IMR-90 (cell line): ENCODE data around the gene RPS28. TPM values are rescaled to one million over a fixed set of nuclear protein-coding genes. Genes with fewer than 3 reads are reported as not detected.
A peak's percentile ranks its signal among the peaks of the same experiment; 100 is the strongest.

Experiments used
- ATAC-seq: fragments of 200-7000 bp; cut with Tn5 transposase; 2 replicates; pipeline ENCODE4 v1.9.1; 2020; ENCODE audit warnings: low read depth, mild to moderate bottlenecking, moderate library complexity
- BruUV-seq: library from RNA; stranded (reverse); fragments of 400-500 nt; replicated peaks from 2 replicates; lab custom pipeline; 2021; lab: Mats Ljungman, UMichigan
- CTCF ChIA-PET: fragments of 300-600 bp; formaldehyde crosslinking; extraction: SDS; loops from one replicate; lab custom pipeline; 2021; ENCODE audit warnings: antibody characterized with exemption; lab: Yijun Ruan, JAX
- POLR2A ChIA-PET: fragments of 300-600 bp; sonication (Branson Sonifier 250); formaldehyde crosslinking; loops from one replicate; lab custom pipeline; 2022; ENCODE audit warnings: antibody characterized with exemption; ENCODE audit not compliant: unreplicated experiment; lab: Charles Lee
- DNase-seq: peaks from one replicate; pipeline ENCODE4 v3.0.0; 2013
- H2AFZ ChIP-seq: replicated peaks from 2 replicates; pipeline ENCODE3; 2013; ENCODE audit warnings: low read length, mild to moderate bottlenecking; ENCODE audit not compliant: poor library complexity
- H2AK5ac ChIP-seq: 2 replicates; pipeline ENCODE4 v1.6.1; 2013; ENCODE audit warnings: low read depth, low read length, inconsistent platforms
- H2AK9ac ChIP-seq: replicated peaks from 2 replicates; pipeline ENCODE3; 2013; ENCODE audit warnings: mild to moderate bottlenecking, low read depth, low read length, moderate library complexity; ENCODE audit not compliant: poor library complexity
- H2BK120ac ChIP-seq: 2 replicates; pipeline ENCODE4 v1.6.1; 2013; ENCODE audit warnings: low read depth, low read length, inconsistent platforms
- H2BK15ac ChIP-seq: 3 replicates; pipeline ENCODE4 v1.6.1; 2013; ENCODE audit warnings: low read depth, low read length, inconsistent platforms
- H2BK20ac ChIP-seq: 2 replicates; pipeline ENCODE4 v1.6.1; 2013; ENCODE audit warnings: low read depth, mild to moderate bottlenecking, inconsistent platforms, low read length, moderate library complexity
- H2BK5ac ChIP-seq: 2 replicates; pipeline ENCODE4 v1.6.1; 2013; ENCODE audit warnings: mild to moderate bottlenecking, low read depth, low read length, inconsistent platforms; ENCODE audit not compliant: poor library complexity, severe bottlenecking
- H3K14ac ChIP-seq: replicated peaks from 2 replicates; pipeline ENCODE4 v1.6.1; 2013; ENCODE audit warnings: low read depth, low read length, inconsistent platforms
- H3K18ac ChIP-seq: 2 replicates; pipeline ENCODE4 v1.6.1; 2013; ENCODE audit warnings: low read depth, low read length, control low read depth
- H3K23ac ChIP-seq: 2 replicates; pipeline ENCODE4 v1.6.1; 2013; ENCODE audit warnings: low read depth, low read length, inconsistent platforms
- H3K27ac ChIP-seq: 2 replicates; pipeline ENCODE4 v1.5.1; 2013; ENCODE audit warnings: mild to moderate bottlenecking, control low read depth, low read length; ENCODE audit not compliant: insufficient read depth
- H3K27me3 ChIP-seq: 2 replicates; pipeline ENCODE4 v1.6.1; 2013; ENCODE audit warnings: low read length; ENCODE audit not compliant: control insufficient read depth, insufficient read depth
- H3K36me3 ChIP-seq: 2 replicates; pipeline ENCODE4 v1.6.1; 2013; ENCODE audit warnings: low read length, mixed read lengths; ENCODE audit not compliant: control insufficient read depth, insufficient read depth
- H3K4ac ChIP-seq: 2 replicates; pipeline ENCODE4 v1.6.1; 2013; ENCODE audit warnings: low read depth, low read length, inconsistent platforms
- H3K4me1 ChIP-seq: 2 replicates; pipeline ENCODE4 v1.6.1; 2013; ENCODE audit warnings: low read length, mixed read lengths; ENCODE audit not compliant: control insufficient read depth, insufficient read depth
- H3K4me2 ChIP-seq: 2 replicates; pipeline ENCODE4 v1.6.1; 2013; ENCODE audit warnings: low read depth, mild to moderate bottlenecking, control low read depth, low read length, moderate library complexity
- H3K4me3 ChIP-seq: 2 replicates; pipeline ENCODE4 v1.5.1; 2013; ENCODE audit warnings: low read depth, mild to moderate bottlenecking, control low read depth, low read length, moderate library complexity; ENCODE audit not compliant: insufficient read depth
- H3K56ac ChIP-seq: 2 replicates; pipeline ENCODE4 v1.6.1; 2013; ENCODE audit warnings: low read length, inconsistent platforms; ENCODE audit not compliant: insufficient read depth; ENCODE audit errors: extremely low read depth
- H3K79me1 ChIP-seq, 2 experiments: 2 replicates each; pipeline ENCODE4 v1.6.1; 2013; ENCODE audit warnings: low read length in 2 of 2, inconsistent platforms in 1 of 2, low read depth in 1 of 2
- H3K9ac ChIP-seq: 2 replicates; pipeline ENCODE4 v1.6.1; 2013; ENCODE audit warnings: low read depth, low read length, control low read depth
- H3K9me1 ChIP-seq: 2 replicates; pipeline ENCODE4 v1.6.1; 2013; ENCODE audit warnings: low read length, inconsistent platforms; ENCODE audit not compliant: insufficient read depth
- H3K9me3 ChIP-seq: 2 replicates; pipeline ENCODE4 v1.6.1; 2013; ENCODE audit warnings: low read length; ENCODE audit not compliant: control insufficient read depth, insufficient read depth
- H4K20me1 ChIP-seq: 2 replicates; pipeline ENCODE4 v1.6.1; 2013; ENCODE audit warnings: low read length, inconsistent platforms; ENCODE audit not compliant: insufficient read depth
- H4K5ac ChIP-seq: 2 replicates; pipeline ENCODE4 v1.6.1; 2013; ENCODE audit warnings: mild to moderate bottlenecking, low read depth, low read length, control low read depth
- H4K8ac ChIP-seq, 2 experiments: 2 replicates each; pipeline ENCODE4 v1.6.1; 2013; ENCODE audit warnings: low read depth in 2 of 2, low read length in 2 of 2, control low read depth in 1 of 2, inconsistent platforms in 1 of 2
- H4K91ac ChIP-seq: 2 replicates; pipeline ENCODE4 v1.6.1; 2013; ENCODE audit warnings: low read depth, low read length, inconsistent platforms; ENCODE audit not compliant: insufficient read depth
- BHLHE40 ChIP-seq: fragments of 150-350 bp; IDR thresholded peaks from 2 replicates; pipeline ENCODE4 v1.6.1; 2016; ENCODE audit warnings: mild to moderate bottlenecking, low read depth, low read length
- CEBPB ChIP-seq: IDR thresholded peaks from 2 replicates; pipeline ENCODE4 v1.6.1; 2012; ENCODE audit warnings: low read depth, low read length, improper control_type of control experiment
- FOS ChIP-seq: fragments of 150-350 bp; IDR thresholded peaks from 2 replicates; pipeline ENCODE4 v1.6.1; 2016; ENCODE audit warnings: low read depth, low read length
- MAFK ChIP-seq: IDR thresholded peaks from 2 replicates; pipeline ENCODE4 v1.6.1; 2012; ENCODE audit warnings: low read depth, low read length, improper control_type of control experiment
- MAZ ChIP-seq: IDR thresholded peaks from 2 replicates; pipeline ENCODE4 v1.6.1; 2012; ENCODE audit warnings: low read depth, mild to moderate bottlenecking, low read length, improper control_type of control experiment, moderate library complexity, borderline replicate concordance
- MXI1 ChIP-seq: IDR thresholded peaks from 2 replicates; pipeline ENCODE4 v1.6.1; 2012; ENCODE audit warnings: low read depth, mild to moderate bottlenecking, low read length, moderate library complexity, borderline replicate concordance
- NFE2L2 ChIP-seq: fragments of 150-350 bp; IDR thresholded peaks from 2 replicates; pipeline ENCODE4 v1.6.1; 2016; ENCODE audit warnings: low read depth, mild to moderate bottlenecking, low read length
- POLR2A ChIP-seq: IDR thresholded peaks from 2 replicates; pipeline ENCODE4 v1.6.1; 2012; ENCODE audit warnings: mild to moderate bottlenecking, low read depth, low read length
- RAD21 ChIP-seq: IDR thresholded peaks from 2 replicates; pipeline ENCODE4 v1.6.1; 2012; ENCODE audit warnings: low read length, improper control_type of control experiment
- RFX5 ChIP-seq: IDR thresholded peaks from 2 replicates; pipeline ENCODE4 v1.8.0; 2012; ENCODE audit warnings: low read depth, mild to moderate bottlenecking, low read length, moderate library complexity
- SMC3 ChIP-seq: fragments of 150-350 bp; IDR thresholded peaks from 2 replicates; pipeline ENCODE4 v1.6.1; 2016; ENCODE audit warnings: low read depth, mild to moderate bottlenecking, antibody characterized with exemption, low read length, moderate library complexity
- USF2 ChIP-seq: fragments of 150-350 bp; IDR thresholded peaks from 2 replicates; pipeline ENCODE4 v1.6.1; 2017; ENCODE audit warnings: mild to moderate bottlenecking, antibody characterized with exemption, low read length, low read depth
- WGBS, 2 experiments: methylation state at CpG; one replicate each; pipeline versions ENCODE4 v1.1.5 to v1.1.7; 2013; ENCODE audit warnings: missing lambda C conversion rate in 2 of 2; ENCODE audit not compliant: insufficient read length in 1 of 2; ENCODE audit errors: extremely low coverage in 2 of 2; 5-methylcytosine and 5-hydroxymethylcytosine counted together
- dilution Hi-C: fragments of 300-500 bp; cut with HindIII; formaldehyde crosslinking; loops from one replicate; pipeline ENCODE4 v1.14.3; 2018; ENCODE audit warnings: low sequenced_read_pairs; ENCODE audit not compliant: unreplicated experiment
- in situ Hi-C: fragments of 300-500 bp; cut with MboI; formaldehyde crosslinking; loops from 3 replicates; pipeline ENCODE4 v1.14.3; 2019; ENCODE audit warnings: low sequenced_read_pairs, inconsistent platforms, mixed read lengths
- intact Hi-C: fragments of 100-400 bp; cut with micrococcal nuclease; formaldehyde crosslinking; loops from 2 replicates; pipeline ENCODE4 v1.10.0; 2022
- polyA plus RNA-seq, 3 experiments: library from polyadenylated mRNA; depleted of rRNA; stranded (reverse); fragments of >200 nt; gene quantifications; 2 replicates each; pipeline ENCODE4 v1.2.3, GENCODE V29; 2012; ENCODE audit warnings: low replicate concordance in 1 of 3
- total RNA-seq: library from RNA; depleted of rRNA; stranded (reverse); fragments of >200 nt; gene quantifications from 2 replicates; pipeline ENCODE4 v1.2.3, GENCODE V29; 2012
- TF ChIP-seq, protein P1 (sequence below): conservative IDR thresholded peaks from 2 replicates; pipeline ENCODE4 v1.5.1; 2012; ENCODE audit warnings: mild to moderate bottlenecking, low read depth, low read length, improper control_type of control experiment
- TF ChIP-seq, protein P2 (sequence below): fragments of 150-350 bp; IDR thresholded peaks from 2 replicates; pipeline ENCODE4 v1.6.1; 2016; ENCODE audit warnings: low read depth, mild to moderate bottlenecking, low read length, moderate library complexity, borderline replicate concordance

The RPS28 gene
- total and polyA plus RNA-seq, 2 of the 4 experiments (the other 2 are of a cell fraction), result 143 to 643 TPM

DNA sequence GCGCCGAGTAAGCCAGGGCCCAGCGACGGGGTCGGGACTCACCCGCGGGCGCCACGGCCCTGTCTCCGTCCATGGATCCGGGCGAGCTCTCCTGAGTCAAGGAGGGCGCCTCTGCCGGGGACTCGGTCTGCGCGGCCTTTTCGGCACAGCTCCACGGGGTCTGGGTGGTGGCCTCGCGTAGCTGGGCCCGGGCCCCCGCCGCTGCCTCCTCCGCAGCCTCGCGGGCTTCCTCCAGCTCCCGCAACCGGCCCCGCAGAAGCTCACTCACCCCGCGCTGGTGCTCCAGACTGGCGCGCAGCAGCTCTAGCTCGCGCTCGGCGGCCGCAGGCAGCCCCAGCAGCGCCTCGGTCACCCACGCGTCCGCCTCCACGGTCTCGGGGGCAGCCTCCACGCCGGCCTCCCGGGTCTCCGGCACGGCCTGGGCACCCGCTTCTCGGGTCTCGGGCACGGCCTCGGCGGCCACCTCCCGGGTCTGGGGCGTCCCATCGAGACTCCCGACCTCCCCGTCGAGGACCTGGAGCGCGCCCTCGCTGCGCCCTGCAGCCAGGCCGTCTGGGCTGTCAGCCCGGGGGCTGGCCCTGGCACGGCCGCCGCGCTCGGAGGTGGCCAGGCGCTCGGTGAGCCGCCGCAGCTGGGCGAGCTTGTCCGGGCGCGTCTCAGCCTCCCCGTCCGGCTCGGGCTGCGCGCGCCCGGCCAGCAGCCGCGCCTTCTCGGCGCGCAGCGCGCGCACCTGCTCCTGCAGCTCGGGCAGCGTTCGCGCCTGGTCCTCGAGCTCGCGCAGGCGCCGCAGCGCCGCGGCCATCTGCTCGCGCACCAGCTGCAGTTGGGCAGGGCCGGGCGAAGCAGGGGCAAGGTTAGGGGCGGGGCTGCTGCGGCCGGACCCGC is 13.4 kb downstream of the RPS28 start:
- Histone ChIP-seq H4K20me1 (no peaks in the 10 kb centered on the region), H3K27ac (no peak overlapping the region), H2BK5ac (no peak overlapping the region), H3K4me3 (peak overlapping the region; percentile 40), H3K27me3 (peaks cover 48% of the 10 kb centered on the region), H3K14ac (no peak overlapping the region), H3K23ac (no peak overlapping the region), H2AFZ (peak overlapping the region; percentile 72), H3K36me3 (no peaks in the 10 kb centered on the region), H2AK9ac (no peak overlapping the region), H3K9me3 (no peaks in the 10 kb centered on the region), H2AK5ac (no peak overlapping the region), H3K4ac (no peak overlapping the region), H3K9me1 (no peaks in the 10 kb centered on the region), H3K4me2 (peak overlapping the region; percentile 57), H3K56ac (no peak overlapping the region), H4K8ac (no peak overlapping the region), H3K4me1 (no peaks in the 10 kb centered on the region), H3K79me1 (no peaks in the 10 kb centered on the region), H3K9ac (no peak overlapping the region), H2BK15ac (no peak overlapping the region), H4K91ac (no peak overlapping the region), H3K18ac (no peak overlapping the region), H2BK20ac (no peak overlapping the region), H4K5ac (no peak overlapping the region), H2BK120ac (no peak overlapping the region)
- TF ChIP-seq FOS (no peak), NFE2L2 (no peak), CEBPB (no peak), POLR2A (no peak), BHLHE40 (no peak), MXI1 (no peak), SMC3 (no peak), USF2 (no peak), RFX5 (no peak), MAZ (no peak), MAFK (no peak), RAD21 (no peak)
- TF ChIP-seq, protein P1, sequence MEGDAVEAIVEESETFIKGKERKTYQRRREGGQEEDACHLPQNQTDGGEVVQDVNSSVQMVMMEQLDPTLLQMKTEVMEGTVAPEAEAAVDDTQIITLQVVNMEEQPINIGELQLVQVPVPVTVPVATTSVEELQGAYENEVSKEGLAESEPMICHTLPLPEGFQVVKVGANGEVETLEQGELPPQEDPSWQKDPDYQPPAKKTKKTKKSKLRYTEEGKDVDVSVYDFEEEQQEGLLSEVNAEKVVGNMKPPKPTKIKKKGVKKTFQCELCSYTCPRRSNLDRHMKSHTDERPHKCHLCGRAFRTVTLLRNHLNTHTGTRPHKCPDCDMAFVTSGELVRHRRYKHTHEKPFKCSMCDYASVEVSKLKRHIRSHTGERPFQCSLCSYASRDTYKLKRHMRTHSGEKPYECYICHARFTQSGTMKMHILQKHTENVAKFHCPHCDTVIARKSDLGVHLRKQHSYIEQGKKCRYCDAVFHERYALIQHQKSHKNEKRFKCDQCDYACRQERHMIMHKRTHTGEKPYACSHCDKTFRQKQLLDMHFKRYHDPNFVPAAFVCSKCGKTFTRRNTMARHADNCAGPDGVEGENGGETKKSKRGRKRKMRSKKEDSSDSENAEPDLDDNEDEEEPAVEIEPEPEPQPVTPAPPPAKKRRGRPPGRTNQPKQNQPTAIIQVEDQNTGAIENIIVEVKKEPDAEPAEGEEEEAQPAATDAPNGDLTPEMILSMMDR, result no peak
- TF ChIP-seq, protein P2, sequence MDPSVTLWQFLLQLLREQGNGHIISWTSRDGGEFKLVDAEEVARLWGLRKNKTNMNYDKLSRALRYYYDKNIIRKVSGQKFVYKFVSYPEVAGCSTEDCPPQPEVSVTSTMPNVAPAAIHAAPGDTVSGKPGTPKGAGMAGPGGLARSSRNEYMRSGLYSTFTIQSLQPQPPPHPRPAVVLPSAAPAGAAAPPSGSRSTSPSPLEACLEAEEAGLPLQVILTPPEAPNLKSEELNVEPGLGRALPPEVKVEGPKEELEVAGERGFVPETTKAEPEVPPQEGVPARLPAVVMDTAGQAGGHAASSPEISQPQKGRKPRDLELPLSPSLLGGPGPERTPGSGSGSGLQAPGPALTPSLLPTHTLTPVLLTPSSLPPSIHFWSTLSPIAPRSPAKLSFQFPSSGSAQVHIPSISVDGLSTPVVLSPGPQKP, result no peak
- no TSS peak for BruUV-seq
- dilution Hi-C loops (no loop called here), in situ Hi-C loops (no loop called here), intact Hi-C loops (no loop called here)
- peak; percentile 83 for ATAC-seq
- POLR2A ChIA-PET, result no interaction called here
- DNase-seq, result peak; percentile 74
- 4% methylated on average over 82 of the region's 117 CpGs; no CpG with 5 or more reads in 1 of the 2 experiments for WGBS, 2 experiments
- CTCF ChIA-PET, result interaction anchor here (1.1 kb wide), 1 partner anchor 145 kb away, joined by 3 read pairs; no protein-coding TSS in a partner anchor
